Activated CD8-positive, alpha-beta memory T cell treated with anti-CD3 and anti-CD28 coated beads, Interleukin-2, amount 50 U/mL, for 48 hours (primary cell): ENCODE data around the gene CASP7.
A peak's percentile ranks its signal among the peaks of the same experiment; 100 is the strongest.

Experiments used
- DNase-seq: peaks from one replicate; pipeline ENCODE4 v3.0.0-alpha.2; 2020

The CASP7 gene

GRCh38 chr10:113666682-113667252, 12.9 kb upstream of the CASP7 start:
- DNase-seq = no peak

- DNase-seq = peak; percentile 71
Observed at GRCh38 chr10:113680190-113681111, 739 bp downstream of the CASP7 start.

- DNase-seq = no peak
Observed at GRCh38 chr10:113681533-113682470, 2.1 kb downstream of the CASP7 start.

GRCh38 chr10:113683300-113683699, 3.6 kb downstream of the CASP7 start:
- no peak for DNase-seq

- DNase-seq = no peak
Observed at GRCh38 chr10:113686028-113686427, 6.3 kb downstream of the CASP7 start.

- DNase-seq = no peak
Observed at GRCh38 chr10:113687037-113687436, 7.3 kb downstream of the CASP7 start.

- DNase-seq = no peak
Observed at GRCh38 chr10:113689057-113689456, 9.3 kb downstream of the CASP7 start.

GRCh38 chr10:113689574-113689973, 9.9 kb downstream of the CASP7 start:
- DNase-seq = no peak

- no peak for DNase-seq
Observed at GRCh38 chr10:113690749-113691148, 11.0 kb downstream of the CASP7 start.

- DNase-seq = no peak
Observed at GRCh38 chr10:113691381-113691780, 11.7 kb downstream of the CASP7 start.

- DNase-seq = no peak
Observed at GRCh38 chr10:113692271-113692670, 12.6 kb downstream of the CASP7 start.

GRCh38 chr10:113693348-113693747, 13.6 kb downstream of the CASP7 start:
- no peak for DNase-seq

GRCh38 chr10:113695691-113696090, 16.0 kb downstream of the CASP7 start:
- no peak for DNase-seq

- DNase-seq = no peak
Observed at GRCh38 chr10:113697595-113697994, 17.9 kb downstream of the CASP7 start.

- no peak for DNase-seq
Observed at GRCh38 chr10:113704637-113705343, 25.1 kb downstream of the CASP7 start.

GRCh38 chr10:113705344-113705652, 25.6 kb downstream of the CASP7 start:
- no peak for DNase-seq

- no peak for DNase-seq
Observed at GRCh38 chr10:113706623-113707022, 26.9 kb downstream of the CASP7 start.

- DNase-seq = no peak
Observed at GRCh38 chr10:113708640-113709039, 28.9 kb downstream of the CASP7 start.

- no peak for DNase-seq
Observed at GRCh38 chr10:113709221-113709838, 29.6 kb downstream of the CASP7 start.

GRCh38 chr10:113711142-113711541, 31.4 kb downstream of the CASP7 start:
- DNase-seq = no peak

GRCh38 chr10:113712024-113712423, 32.3 kb downstream of the CASP7 start:
- DNase-seq = no peak
